HepG2 (cell line): ENCODE measurements around the gene MAP2K3. TPM values are rescaled to one million over a fixed set of nuclear protein-coding genes. Genes with fewer than 3 reads are reported as not detected.

ENCODE experiments used
- CEBPB ChIP-seq: IDR thresholded peaks from 2 replicates; pipeline ENCODE4 v1.6.1; 2011; ENCODE audit warnings: low read depth, low read length, improper control_type of control experiment, borderline replicate concordance
- GABPA ChIP-seq, 2 experiments: IDR thresholded peaks; 2 replicates each; pipeline ENCODE4 v1.6.1; 2011 to 2016; ENCODE audit warnings: low read depth in 2 of 2, low read length in 1 of 2, missing biosample characterization in 1 of 2, missing genetic modification characterization in 1 of 2
- HNRNPUL1 ChIP-seq: fragments of 200-400 bp; formaldehyde crosslinking; IDR thresholded peaks from 2 replicates; pipeline ENCODE4 v1.6.1; 2017; ENCODE audit warnings: low read depth, mild to moderate bottlenecking, low read length, moderate library complexity
- KAT8 ChIP-seq: IDR thresholded peaks from 2 replicates; pipeline ENCODE4 v1.6.1; 2016; ENCODE audit warnings: missing genetic modification reagents, missing compliant biosample characterization
- KDM5B ChIP-seq: sonication (generic); formaldehyde crosslinking; IDR thresholded peaks from 2 replicates; pipeline ENCODE4 v1.4.0; 2020; ENCODE audit warnings: missing genetic modification reagents, mild to moderate bottlenecking, borderline replicate concordance
- MED1 ChIP-seq: sonication (generic); formaldehyde crosslinking; IDR thresholded peaks from 2 replicates; pipeline ENCODE4 v1.4.0; 2020; ENCODE audit warnings: missing genetic modification reagents
- MXD3 ChIP-seq: IDR thresholded peaks from 2 replicates; pipeline ENCODE4 v1.6.1; 2016; ENCODE audit warnings: mild to moderate bottlenecking, missing biosample characterization, missing genetic modification reagents
- MYC ChIP-seq: sonication (generic); formaldehyde crosslinking; IDR thresholded peaks from 2 replicates; pipeline ENCODE4 v1.9.0; 2021; ENCODE audit warnings: missing genetic modification reagents, borderline replicate concordance
- PAWR ChIP-seq: sonication (generic); formaldehyde crosslinking; IDR thresholded peaks from 2 replicates; pipeline ENCODE4 v1.4.0; 2020; ENCODE audit warnings: missing genetic modification reagents, mild to moderate bottlenecking, borderline replicate concordance
- POGZ ChIP-seq: sonication (generic); formaldehyde crosslinking; IDR thresholded peaks from 2 replicates; pipeline ENCODE4 v1.4.0; 2020; ENCODE audit warnings: mild to moderate bottlenecking, missing genetic modification reagents
- RAD21 ChIP-seq: fragments of 450-650 bp; formaldehyde crosslinking; IDR thresholded peaks from 2 replicates; pipeline ENCODE4 v1.5.0; 2020; ENCODE audit warnings: mild to moderate bottlenecking
- SMARCE1 ChIP-seq: fragments of 450-650 bp; IDR thresholded peaks from 2 replicates; pipeline ENCODE4 v1.6.1; 2017; ENCODE audit warnings: borderline replicate concordance
- SP140L ChIP-seq: sonication (generic); formaldehyde crosslinking; IDR thresholded peaks from 2 replicates; pipeline ENCODE4 v1.4.0; 2020; ENCODE audit warnings: missing genetic modification reagents, borderline replicate concordance
- TBL1XR1 ChIP-seq: fragments of 150-350 bp; IDR thresholded peaks from 2 replicates; pipeline ENCODE4 v1.6.1; 2014; ENCODE audit warnings: borderline replicate concordance, low read length; ENCODE audit not compliant: partially characterized antibody
- TSC22D2 ChIP-seq: sonication (generic); formaldehyde crosslinking; IDR thresholded peaks from 2 replicates; pipeline ENCODE4 v1.5.1; 2020; ENCODE audit warnings: missing genetic modification reagents, mild to moderate bottlenecking, borderline replicate concordance
- ZC3H13 ChIP-seq: sonication (generic); formaldehyde crosslinking; IDR thresholded peaks from 2 replicates; pipeline ENCODE4 v1.8.1; 2023; ENCODE audit warnings: mild to moderate bottlenecking, missing genetic modification reagents, moderate library complexity
- ZFP37 ChIP-seq: sonication (generic); formaldehyde crosslinking; IDR thresholded peaks from 2 replicates; pipeline ENCODE4 v1.4.0; 2020; ENCODE audit warnings: missing genetic modification reagents, borderline replicate concordance
- ZKSCAN8 ChIP-seq: IDR thresholded peaks from 2 replicates; pipeline ENCODE4 v1.6.1; 2016; ENCODE audit warnings: borderline replicate concordance, missing genetic modification reagents, missing compliant biosample characterization
- ZNF251 ChIP-seq: sonication (generic); formaldehyde crosslinking; IDR thresholded peaks from 2 replicates; pipeline ENCODE4 v1.9.0; 2021; ENCODE audit warnings: mild to moderate bottlenecking, missing genetic modification reagents
- ZNF431 ChIP-seq: sonication (generic); formaldehyde crosslinking; IDR thresholded peaks from 2 replicates; pipeline ENCODE4 v1.9.0; 2022; ENCODE audit warnings: missing genetic modification reagents, low read depth, mild to moderate bottlenecking, borderline replicate concordance
- ZNF598 ChIP-seq: sonication (generic); formaldehyde crosslinking; IDR thresholded peaks from 2 replicates; pipeline ENCODE4 v1.5.1; 2020; ENCODE audit warnings: mild to moderate bottlenecking, missing genetic modification reagents, borderline replicate concordance
- ZNF629 ChIP-seq: sonication (generic); formaldehyde crosslinking; conservative IDR thresholded peaks from 2 replicates; pipeline ENCODE4 v1.5.0; 2020; ENCODE audit warnings: missing genetic modification reagents
- ZNF672 ChIP-seq: sonication (generic); formaldehyde crosslinking; IDR thresholded peaks from 2 replicates; pipeline ENCODE4 v1.8.1; 2022; ENCODE audit warnings: missing genetic modification reagents
- ZNF747 ChIP-seq: sonication (generic); formaldehyde crosslinking; IDR thresholded peaks from 2 replicates; pipeline ENCODE4 v1.8.1; 2023; ENCODE audit warnings: missing genetic modification reagents, mild to moderate bottlenecking, borderline replicate concordance
- ZNF782 ChIP-seq: sonication (generic); formaldehyde crosslinking; IDR thresholded peaks from 2 replicates; pipeline ENCODE4 v1.4.0; 2020; ENCODE audit warnings: missing genetic modification reagents, mild to moderate bottlenecking, borderline replicate concordance
- ZNF839 ChIP-seq: sonication (generic); formaldehyde crosslinking; IDR thresholded peaks from 2 replicates; pipeline ENCODE4 v1.4.0; 2020; ENCODE audit warnings: missing genetic modification reagents, mild to moderate bottlenecking, borderline replicate concordance
- ZNF850 ChIP-seq: sonication (generic); formaldehyde crosslinking; conservative IDR thresholded peaks from 2 replicates; pipeline ENCODE4 v1.9.0; 2021; ENCODE audit warnings: mild to moderate bottlenecking, missing genetic modification reagents
- polyA plus RNA-seq, 8 experiments: library from polyadenylated mRNA; depleted of rRNA in 3 of 8; stranded (reverse) in 7 of 8; unstranded in 1 of 8; fragments of >200 nt; fragmentation: Illumina TruSeq in 4 of 8; extraction: Trizol in 4 of 8; gene quantifications; 2 replicates each; pipeline versions ENCODE4 v1.2.1 to v1.2.3, GENCODE V29; 2011 to 2016; ENCODE audit warnings: low read depth in 4 of 8, missing spikeins in 1 of 8, mixed read lengths in 1 of 8; ENCODE audit not compliant: insufficient read depth in 1 of 8
- total RNA-seq, 5 experiments: library from RNA; depleted of rRNA; stranded (reverse); fragments of >200 nt; fragmentation: Illumina TruSeq; extraction: Trizol; gene quantifications; 2 replicates each; pipeline ENCODE4 v1.2.3, GENCODE V29; 2016; ENCODE audit warnings: low read depth in 1 of 5
- TF ChIP-seq, protein P1 (sequence below): sonication (generic); formaldehyde crosslinking; IDR thresholded peaks from 2 replicates; pipeline ENCODE4 v1.5.0; 2020; ENCODE audit warnings: missing genetic modification reagents
- TF ChIP-seq, protein P2 (sequence below): sonication (generic); formaldehyde crosslinking; conservative IDR thresholded peaks from 2 replicates; pipeline ENCODE4 v1.4.0; 2020; ENCODE audit warnings: missing genetic modification reagents
- TF ChIP-seq, protein P3 (sequence below): IDR thresholded peaks from 2 replicates; pipeline ENCODE4 v1.6.1; 2016; ENCODE audit warnings: missing genetic modification reagents, missing compliant biosample characterization

MAP2K3 gene
- total and polyA plus RNA-seq, 2 of the 13 experiments (the other 11 are each of a cell fraction or from before 2014, with no cell fraction given), result 20.5 to 27.4 TPM

DNA sequence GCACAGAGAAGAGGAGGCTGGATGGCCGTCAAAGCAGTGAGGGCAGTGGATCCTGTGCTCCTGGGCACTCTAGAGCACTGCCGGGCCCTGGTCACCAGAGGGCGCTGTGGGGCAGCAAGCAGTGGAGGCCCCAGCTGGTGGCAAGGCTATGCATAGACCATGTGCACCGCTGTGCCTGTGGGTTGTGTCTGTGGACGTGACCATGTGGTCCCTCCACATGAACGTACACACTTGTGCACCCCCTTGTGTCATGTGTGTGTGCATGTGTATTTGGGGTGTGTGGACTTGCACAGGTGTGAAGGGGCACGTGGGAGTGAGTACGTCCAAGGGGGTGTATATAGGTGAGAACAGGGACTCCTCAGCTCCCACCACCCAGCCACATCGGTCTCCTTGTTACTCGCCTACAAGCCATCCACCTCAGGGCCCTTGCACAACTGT lies 4.4 kb upstream of the MAP2K3 start (continued):
- TF ChIP-seq, protein P1, sequence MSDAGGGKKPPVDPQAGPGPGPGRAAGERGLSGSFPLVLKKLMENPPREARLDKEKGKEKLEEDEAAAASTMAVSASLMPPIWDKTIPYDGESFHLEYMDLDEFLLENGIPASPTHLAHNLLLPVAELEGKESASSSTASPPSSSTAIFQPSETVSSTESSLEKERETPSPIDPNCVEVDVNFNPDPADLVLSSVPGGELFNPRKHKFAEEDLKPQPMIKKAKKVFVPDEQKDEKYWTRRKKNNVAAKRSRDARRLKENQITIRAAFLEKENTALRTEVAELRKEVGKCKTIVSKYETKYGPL (CRISPR knock-in tag), result no peak
- TF ChIP-seq KDM5B (CRISPR knock-in tag) (0 out of 2 replicates have a peak, but pooled peaks have one; percentile 48), ZNF850 (CRISPR knock-in tag) (no peak), TBL1XR1 (no peak), ZNF839 (CRISPR knock-in tag) (no peak), ZNF629 (CRISPR knock-in tag) (0 out of 2 replicates have a peak, but pooled peaks have one; percentile 11), ZC3H13 (no peak), SP140L (no peak), HNRNPUL1 (no peak), ZKSCAN8 (CRISPR knock-in tag) (no peak), MXD3 (CRISPR knock-in tag) (no peak), ZFP37 (CRISPR knock-in tag) (no peak), TSC22D2 (CRISPR knock-in tag) (0 out of 2 replicates have a peak, but pooled peaks have one; percentile 65), MED1 (CRISPR knock-in tag) (0 out of 2 replicates have a peak, but pooled peaks have one; percentile 31), ZNF431 (CRISPR knock-in tag) (no peak; the same call in 1 of the 2 replicates), ZNF598 (CRISPR knock-in tag) (peak; percentile 39; the same call in 1 of the 2 replicates), SMARCE1 (no peak), GABPA (IDR thresholded peaks at IDR 0.05; ENCODE audit: low read depth, low read length) (no peak), GABPA (CRISPR knock-in tag; IDR thresholded peaks at IDR 0.05; ENCODE audit: low read depth) (no peak), KAT8 (CRISPR knock-in tag) (0 out of 2 replicates have a peak, but pooled peaks have one; percentile 20), ZNF782 (CRISPR knock-in tag) (no peak), MYC (CRISPR knock-in tag) (peak; percentile 90), ZNF251 (CRISPR knock-in tag) (no peak), POGZ (CRISPR knock-in tag) (no peak), PAWR (CRISPR knock-in tag) (no peak), RAD21 (CRISPR knock-in tag) (peak; percentile 95), CEBPB (no peak), ZNF747 (CRISPR knock-in tag) (no peak), ZNF672 (CRISPR knock-in tag) (no peak)
- TF ChIP-seq, protein P2, sequence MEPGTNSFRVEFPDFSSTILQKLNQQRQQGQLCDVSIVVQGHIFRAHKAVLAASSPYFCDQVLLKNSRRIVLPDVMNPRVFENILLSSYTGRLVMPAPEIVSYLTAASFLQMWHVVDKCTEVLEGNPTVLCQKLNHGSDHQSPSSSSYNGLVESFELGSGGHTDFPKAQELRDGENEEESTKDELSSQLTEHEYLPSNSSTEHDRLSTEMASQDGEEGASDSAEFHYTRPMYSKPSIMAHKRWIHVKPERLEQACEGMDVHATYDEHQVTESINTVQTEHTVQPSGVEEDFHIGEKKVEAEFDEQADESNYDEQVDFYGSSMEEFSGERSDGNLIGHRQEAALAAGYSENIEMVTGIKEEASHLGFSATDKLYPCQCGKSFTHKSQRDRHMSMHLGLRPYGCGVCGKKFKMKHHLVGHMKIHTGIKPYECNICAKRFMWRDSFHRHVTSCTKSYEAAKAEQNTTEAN (CRISPR knock-in tag), result no peak
- TF ChIP-seq, protein P3, sequence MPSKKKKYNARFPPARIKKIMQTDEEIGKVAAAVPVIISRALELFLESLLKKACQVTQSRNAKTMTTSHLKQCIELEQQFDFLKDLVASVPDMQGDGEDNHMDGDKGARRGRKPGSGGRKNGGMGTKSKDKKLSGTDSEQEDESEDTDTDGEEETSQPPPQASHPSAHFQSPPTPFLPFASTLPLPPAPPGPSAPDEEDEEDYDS (CRISPR knock-in tag), result no peak
